Uterus (tissue), 4 donors: ENCODE data around the gene RHOH. TPM values are rescaled to one million over a fixed set of nuclear protein-coding genes. Genes with fewer than 3 reads are reported as not detected.
"Not testable (repeated sequence)": the region's sequence is repeated elsewhere in the genome, so short reads cannot be mapped to it uniquely, and the experiment has no call there.

Experiments used
- DNase-seq, 2 donors: peaks; one replicate each; pipeline ENCODE4 v3.0.0-alpha.2; 2019 to 2020
- H3K27ac ChIP-seq, 2 donors: fragments of 200-600 bp; sonication (generic); 1 replicate in 1 of 2; 2 replicates in 1 of 2; pipeline ENCODE4 v1.5.1; 2016 to 2018
- H3K27me3 ChIP-seq, 2 donors: fragments of 200-600 bp; sonication (generic); one replicate each; pipeline ENCODE4 v1.5.1; 2018 to 2019; ENCODE audit warnings: control low read depth in 1 of 2
- H3K36me3 ChIP-seq, 2 donors: fragments of 200-600 bp; sonication (generic); one replicate each; pipeline ENCODE4 v1.5.1; 2019; ENCODE audit warnings: control low read depth in 1 of 2
- H3K4me1 ChIP-seq, 2 donors: fragments of 200-600 bp; sonication (generic); one replicate each; pipeline ENCODE4 v1.5.1; 2018 to 2019; ENCODE audit warnings: control low read depth in 1 of 2
- H3K4me3 ChIP-seq, 2 donors: fragments of 200-600 bp; sonication (generic); 1 replicate in 1 of 2; 2 replicates in 1 of 2; pipeline ENCODE4 v1.5.1; 2018 to 2019; ENCODE audit warnings: mild to moderate bottlenecking in 1 of 2
- H3K9me3 ChIP-seq, 2 donors: fragments of 200-600 bp; sonication (generic); one replicate each; pipeline ENCODE4 v1.5.1; 2019; ENCODE audit warnings: control low read depth in 1 of 2
- POLR2A ChIP-seq, 2 donors: fragments of 450-650 bp; IDR thresholded peaks; one replicate each; pipeline ENCODE4 v1.6.1; 2016; ENCODE audit warnings: antibody characterized with exemption in 2 of 2, mild to moderate bottlenecking in 1 of 2, moderate library complexity in 1 of 2
- intact Hi-C: fragments of 100-400 bp; cut with DNase I; formaldehyde crosslinking; loops from one replicate; pipeline ENCODE4 v1.15.1; 2023; ENCODE audit warnings: low total_unique reads
- total RNA-seq, 4 donors: library from RNA; depleted of rRNA in 3 of 4; stranded (reverse); fragments of >200 nt in 3 of 4; gene quantifications; one replicate each; pipeline versions ENCODE4 v1.1.0 to v1.2.4, GENCODE V29; 2014 to 2023
- TF ChIP-seq, protein P1 (sequence below), 4 experiments: fragments of 200-600 bp in 2 of 4; fragments of 450-650 bp in 2 of 4; sonication (generic) in 2 of 4; IDR thresholded peaks; one replicate each; pipeline ENCODE4 v1.5.1; 2016 to 2019; ENCODE audit warnings: antibody characterized with exemption in 4 of 4, mild to moderate bottlenecking in 2 of 4, moderate library complexity in 1 of 4
- donor health status: DM: yes; HTN: yes; CAD: no.

RHOH gene
- total RNA-seq, 4 donors from 2014 or later: 1.5 to 37.1 (median 3.0) TPM

DNA sequence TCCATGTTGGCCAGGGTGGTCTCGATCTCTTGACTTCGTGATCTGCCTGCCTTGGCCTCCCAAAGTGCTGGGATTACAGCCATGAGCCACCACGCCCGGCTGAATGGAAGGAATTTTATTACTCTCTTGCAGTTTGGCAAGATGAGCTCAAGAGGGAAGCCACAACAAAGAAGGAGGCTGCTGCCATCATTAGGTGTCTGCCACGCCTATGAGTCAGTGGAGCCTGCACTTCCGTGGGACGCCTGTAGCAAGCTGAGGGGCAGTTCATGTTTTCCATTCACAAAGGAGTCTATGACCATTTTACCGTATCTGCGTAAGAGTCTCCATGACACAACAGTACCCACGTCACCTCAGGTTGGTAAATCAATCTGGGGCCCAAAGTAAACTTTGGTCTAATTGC is 87.1 kb downstream of the RHOH start:
- no peaks in the 10 kb centered on the region for H3K4me1 ChIP-seq
- no peaks in the 10 kb centered on the region for H3K36me3 ChIP-seq
- no peaks in the 10 kb centered on the region for H3K9me3 ChIP-seq
- intact Hi-C loops: no loop called here
- H3K4me3 ChIP-seq: no peak overlapping the region
- no peak overlapping the region for H3K27ac ChIP-seq
- H3K27me3 ChIP-seq: no peaks in the 10 kb centered on the region
- no peak for TF ChIP-seq POLR2A (IDR thresholded peaks at IDR 0.05)
- TF ChIP-seq, protein P1, sequence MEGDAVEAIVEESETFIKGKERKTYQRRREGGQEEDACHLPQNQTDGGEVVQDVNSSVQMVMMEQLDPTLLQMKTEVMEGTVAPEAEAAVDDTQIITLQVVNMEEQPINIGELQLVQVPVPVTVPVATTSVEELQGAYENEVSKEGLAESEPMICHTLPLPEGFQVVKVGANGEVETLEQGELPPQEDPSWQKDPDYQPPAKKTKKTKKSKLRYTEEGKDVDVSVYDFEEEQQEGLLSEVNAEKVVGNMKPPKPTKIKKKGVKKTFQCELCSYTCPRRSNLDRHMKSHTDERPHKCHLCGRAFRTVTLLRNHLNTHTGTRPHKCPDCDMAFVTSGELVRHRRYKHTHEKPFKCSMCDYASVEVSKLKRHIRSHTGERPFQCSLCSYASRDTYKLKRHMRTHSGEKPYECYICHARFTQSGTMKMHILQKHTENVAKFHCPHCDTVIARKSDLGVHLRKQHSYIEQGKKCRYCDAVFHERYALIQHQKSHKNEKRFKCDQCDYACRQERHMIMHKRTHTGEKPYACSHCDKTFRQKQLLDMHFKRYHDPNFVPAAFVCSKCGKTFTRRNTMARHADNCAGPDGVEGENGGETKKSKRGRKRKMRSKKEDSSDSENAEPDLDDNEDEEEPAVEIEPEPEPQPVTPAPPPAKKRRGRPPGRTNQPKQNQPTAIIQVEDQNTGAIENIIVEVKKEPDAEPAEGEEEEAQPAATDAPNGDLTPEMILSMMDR (IDR thresholded peaks at IDR 0.05): no peak
- no peak for DNase-seq

DNA sequence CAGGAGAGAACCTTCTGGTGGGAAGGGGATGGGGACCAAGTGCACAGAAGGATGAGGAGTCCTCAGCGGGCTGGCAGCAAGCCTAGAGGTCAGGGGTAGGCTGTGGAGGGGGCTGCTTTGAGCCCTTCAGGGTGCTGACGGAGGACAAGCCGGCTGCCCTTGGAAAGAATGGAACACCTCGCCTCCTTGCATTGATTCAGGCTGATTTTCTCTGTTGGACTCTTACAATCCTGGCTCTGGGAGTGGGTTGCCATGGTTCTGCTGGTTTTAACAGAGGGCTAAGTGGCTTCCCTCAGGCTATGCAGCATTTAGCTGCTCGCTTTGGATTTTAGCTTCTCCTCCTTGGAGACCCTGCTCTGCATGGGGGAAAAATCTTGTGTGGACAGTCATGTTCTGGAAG is 88.9 kb downstream of the RHOH start:
- no peaks in the 10 kb centered on the region for H3K4me1 ChIP-seq
- no peak overlapping the region for H3K27ac ChIP-seq
- no peaks in the 10 kb centered on the region for H3K36me3 ChIP-seq
- H3K27me3 ChIP-seq: no peaks in the 10 kb centered on the region
- no peak for DNase-seq
- H3K4me3 ChIP-seq: no peak overlapping the region
- TF ChIP-seq, protein P1 (IDR thresholded peaks at IDR 0.05): no peak
- TF ChIP-seq POLR2A (IDR thresholded peaks at IDR 0.05): no peak
- intact Hi-C loops: no loop called here
- H3K9me3 ChIP-seq: no peaks in the 10 kb centered on the region

DNA sequence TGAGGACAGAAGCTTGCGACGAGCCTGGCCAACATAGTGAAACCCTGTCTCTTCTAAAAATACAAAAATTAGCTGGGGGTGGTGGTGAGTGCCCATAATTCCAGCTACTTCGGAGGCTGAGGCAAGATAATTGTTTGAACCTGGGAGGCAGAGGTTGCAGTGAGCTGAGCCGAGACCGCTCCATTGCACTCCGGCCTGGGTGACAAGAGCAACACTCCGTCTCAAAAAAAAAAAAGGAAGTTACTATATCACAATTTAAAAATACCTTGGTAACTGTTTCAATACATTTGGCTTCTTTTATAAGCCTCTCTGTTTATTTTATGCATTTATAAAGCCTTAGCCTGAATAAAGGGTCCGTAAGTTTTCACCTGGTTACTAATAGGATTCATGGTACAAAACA is 91.7 kb downstream of the RHOH start:
- Histone ChIP-seq H3K27ac (no peak overlapping the region), H3K27me3 (no peaks in the 10 kb centered on the region), H3K4me1 (no peaks in the 10 kb centered on the region), H3K9me3 (no peaks in the 10 kb centered on the region), H3K36me3 (no peaks in the 10 kb centered on the region), H3K4me3 (no peak overlapping the region)
- no peak for DNase-seq
- TF ChIP-seq, protein P1 (IDR thresholded peaks at IDR 0.05): no peak
- TF ChIP-seq POLR2A (IDR thresholded peaks at IDR 0.05): no peak
- intact Hi-C loops: no loop called here

DNA sequence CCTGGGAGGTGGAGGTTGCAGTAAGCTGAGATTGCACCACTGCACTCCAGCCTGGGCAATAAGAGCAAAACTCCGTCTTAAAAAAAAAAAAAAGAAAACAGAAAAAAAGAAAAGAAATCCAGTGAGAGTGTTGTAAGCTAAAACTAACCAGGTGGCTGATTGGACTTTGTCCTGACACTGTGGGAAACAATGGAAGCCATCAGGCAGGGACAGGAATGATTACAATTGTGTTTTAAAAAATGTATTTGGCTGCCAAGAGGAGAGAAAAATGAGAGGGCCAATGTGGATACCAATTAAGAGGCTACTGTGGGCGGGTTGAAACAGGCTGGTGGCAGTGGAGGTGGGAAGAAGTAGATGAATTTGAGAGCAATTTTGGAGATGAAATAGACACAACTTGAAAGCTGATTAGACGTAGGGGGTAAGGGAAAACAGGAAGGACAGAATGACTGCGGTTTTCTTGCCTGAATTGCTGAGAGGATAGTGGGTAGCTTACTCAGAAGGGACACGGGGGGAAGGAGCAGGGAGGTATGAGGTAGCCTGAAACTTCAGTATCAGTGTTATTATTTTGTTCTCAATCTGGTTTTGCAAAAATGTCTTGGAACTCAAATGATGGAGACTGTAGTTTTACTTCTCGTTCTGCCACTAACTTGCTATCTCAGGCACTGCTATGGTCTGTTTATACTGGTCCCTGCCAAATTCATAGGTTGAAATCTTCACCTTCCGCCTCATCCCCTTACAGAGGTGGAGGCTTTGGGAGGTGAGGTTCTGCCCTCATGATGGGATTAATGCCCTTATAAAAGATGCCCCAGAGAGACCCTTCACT is 92.7 kb downstream of the RHOH start:
- Histone ChIP-seq H3K27ac (no peak overlapping the region), H3K4me1 (no peaks in the 10 kb centered on the region), H3K27me3 (no peaks in the 10 kb centered on the region), H3K36me3 (no peaks in the 10 kb centered on the region), H3K9me3 (no peaks in the 10 kb centered on the region), H3K4me3 (no peak overlapping the region)
- intact Hi-C loops: no loop called here
- TF ChIP-seq, protein P1 (IDR thresholded peaks at IDR 0.05): no peak
- no peak for TF ChIP-seq POLR2A (IDR thresholded peaks at IDR 0.05)
- no peak for DNase-seq

DNA sequence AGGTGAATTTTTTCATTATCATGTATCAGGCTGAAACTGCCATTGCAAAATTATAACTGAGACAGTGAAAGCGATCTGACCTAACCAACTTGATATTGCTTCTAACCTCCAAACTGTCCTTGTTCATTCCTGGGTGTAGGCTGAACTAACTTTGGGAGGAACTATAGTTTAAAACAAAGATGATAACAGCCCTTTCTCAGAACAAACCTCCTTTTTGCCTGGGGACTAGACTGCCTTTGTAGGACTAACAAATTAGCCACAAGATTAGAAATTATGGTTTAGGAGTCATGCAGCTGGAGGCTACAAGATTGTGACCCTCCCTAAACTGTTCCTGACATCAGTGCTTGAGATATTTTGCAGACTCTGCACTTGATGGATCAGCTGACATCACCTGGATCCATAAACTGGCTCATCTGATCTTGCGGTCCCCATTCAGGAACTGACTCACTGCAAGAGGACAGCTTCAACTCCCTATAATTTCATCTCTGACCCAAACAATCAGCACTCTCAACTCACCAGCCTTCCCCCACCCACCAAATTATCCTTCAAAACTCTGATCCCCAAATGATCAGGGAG is 93.9 kb downstream of the RHOH start:
- H3K4me1 ChIP-seq, H3K27me3 ChIP-seq, intact Hi-C loops, H3K27ac ChIP-seq, DNase-seq, H3K36me3 ChIP-seq, H3K4me3 ChIP-seq, H3K9me3 ChIP-seq: not testable (repeated sequence)
